GM18526 (cell line): Measurements from ENCODE around the gene NID2.

Source experiments
- POLR2A ChIP-seq: IDR thresholded peaks from 3 replicates; pipeline ENCODE4 v1.6.1; 2011; ENCODE audit not compliant: insufficient read length; ENCODE audit errors: extremely low read depth

The NID2 gene

GRCh38 chr14:52010173-52010693 is 58.6 kb downstream of the NID2 start:
- no peak for TF ChIP-seq POLR2A

GRCh38 chr14:52008136-52008535 is 60.7 kb downstream of the NID2 start:
- TF ChIP-seq POLR2A = no peak

- no peak for TF ChIP-seq POLR2A
Observed at GRCh38 chr14:52007637-52008036, 61.2 kb downstream of the NID2 start.

GRCh38 chr14:52007211-52007610 is 61.6 kb downstream of the NID2 start:
- TF ChIP-seq POLR2A = no peak

- TF ChIP-seq POLR2A = no peak
Observed at GRCh38 chr14:52006361-52006760, 62.5 kb downstream of the NID2 start.

GRCh38 chr14:52005625-52006024 is 63.2 kb downstream of the NID2 start:
- no peak for TF ChIP-seq POLR2A

GRCh38 chr14:52003324-52003723 is 65.5 kb downstream of the NID2 start:
- TF ChIP-seq POLR2A = no peak

- no peak for TF ChIP-seq POLR2A
Observed at GRCh38 chr14:52002542-52002941, 66.3 kb downstream of the NID2 start.

GRCh38 chr14:52000696-52001095 is 68.2 kb downstream of the NID2 start:
- TF ChIP-seq POLR2A = no peak

- no peak for TF ChIP-seq POLR2A
Observed at GRCh38 chr14:52000019-52000582, 68.8 kb downstream of the NID2 start.

GRCh38 chr14:51999084-51999483 is 69.8 kb downstream of the NID2 start:
- no peak for TF ChIP-seq POLR2A

- no peak for TF ChIP-seq POLR2A
Observed at GRCh38 chr14:51998348-51998747, 70.5 kb downstream of the NID2 start.

GRCh38 chr14:51996148-51996746 is 72.6 kb downstream of the NID2 start:
- no peak for TF ChIP-seq POLR2A

GRCh38 chr14:51993285-51993920 is 75.5 kb downstream of the NID2 start:
- TF ChIP-seq POLR2A = no peak

- no peak for TF ChIP-seq POLR2A
Observed at GRCh38 chr14:51990488-51990887, 78.4 kb downstream of the NID2 start.
